ENCODE data around the gene IRF2BPL. TPM values are rescaled to one million over a fixed set of nuclear protein-coding genes. Genes with fewer than 3 reads are reported as not detected.

The IRF2BPL gene
- total and polyA plus RNA-seq, 4 donors = 9.3 to 52.4 (median 38.6) TPM

GRCh38 chr14:76985540-76986230 lies 42.8 kb downstream of the IRF2BPL start:
- Histone ChIP-seq H3K4me3 (no peak overlapping the region), H3K27me3 (ENCODE audit: control insufficient read depth in 3 of 3, insufficient read depth in 3 of 3, low read length in 2 of 3) (no peaks in the 10 kb centered on the region), H3K9ac (ENCODE audit: insufficient read depth in 1 of 2, low read length in 2 of 2) (no peak overlapping the region), H3K36me3 (ENCODE audit: control insufficient read depth in 4 of 4, insufficient read depth in 4 of 4, low read length in 4 of 4) (no peaks in the 10 kb centered on the region), H3K4me1 (ENCODE audit: control insufficient read depth in 5 of 5, insufficient read depth in 5 of 5, low read length in 5 of 5) (peaks cover 0 to 16% (median 7%) of the 10 kb centered on the region in 5 donors), H3K9me3 (ENCODE audit: control insufficient read depth in 4 of 4, insufficient read depth in 3 of 4, low read length in 3 of 4) (peaks cover 0 to 2% (median 0%) of the 10 kb centered on the region in 4 donors), H3K27ac (ENCODE audit: low read depth in 1 of 2, low read length in 1 of 2) (no peak overlapping the region)
- ATAC-seq (ENCODE audit: insufficient read depth, low FRiP score) (no peak), DNase-seq (peak in 1 of 3 donors; percentile 40)
- no peak for TF ChIP-seq CTCF (IDR thresholded peaks at IDR 0.05; ENCODE audit: control extremely low read depth, extremely low read depth)
- 91 to 92% methylated on average over 4 of the region's 4 CpGs for WGBS, 2 donors

GRCh38 chr14:76984787-76985375 lies 43.6 kb downstream of the IRF2BPL start:
- ATAC-seq (ENCODE audit: insufficient read depth, low FRiP score) (no peak), DNase-seq (peak; percentile 43 to 57 (median 56))
- Histone ChIP-seq H3K27ac (ENCODE audit: low read depth in 1 of 2, low read length in 1 of 2) (no peak overlapping the region), H3K27me3 (ENCODE audit: control insufficient read depth in 3 of 3, insufficient read depth in 3 of 3, low read length in 2 of 3) (no peaks in the 10 kb centered on the region), H3K4me3 (no peak overlapping the region), H3K4me1 (ENCODE audit: control insufficient read depth in 5 of 5, insufficient read depth in 5 of 5, low read length in 5 of 5) (peaks cover 0 to 16% (median 7%) of the 10 kb centered on the region in 5 donors), H3K9me3 (ENCODE audit: control insufficient read depth in 4 of 4, insufficient read depth in 3 of 4, low read length in 3 of 4) (peaks cover 0 to 2% (median 0%) of the 10 kb centered on the region in 4 donors), H3K9ac (ENCODE audit: insufficient read depth in 1 of 2, low read length in 2 of 2) (no peak overlapping the region), H3K36me3 (ENCODE audit: control insufficient read depth in 4 of 4, insufficient read depth in 4 of 4, low read length in 4 of 4) (no peaks in the 10 kb centered on the region)
- 70 to 77% methylated on average over 6 of the region's 6 CpGs for WGBS, 2 donors
- no peak for TF ChIP-seq CTCF (IDR thresholded peaks at IDR 0.05; ENCODE audit: control extremely low read depth, extremely low read depth)

GRCh38 chr14:76984297-76984696 lies 44.2 kb downstream of the IRF2BPL start:
- ATAC-seq (ENCODE audit: insufficient read depth, low FRiP score) = no peak

More at GRCh38 chr14:76984297-76984696, 44.2 kb downstream of the IRF2BPL start:
- Histone ChIP-seq H3K36me3 (ENCODE audit: control insufficient read depth in 4 of 4, insufficient read depth in 4 of 4, low read length in 4 of 4) (no peaks in the 10 kb centered on the region), H3K27me3 (ENCODE audit: control insufficient read depth in 3 of 3, insufficient read depth in 3 of 3, low read length in 2 of 3) (no peaks in the 10 kb centered on the region), H3K4me1 (ENCODE audit: control insufficient read depth in 5 of 5, insufficient read depth in 5 of 5, low read length in 5 of 5) (peaks cover 0 to 16% (median 7%) of the 10 kb centered on the region in 5 donors), H3K9me3 (ENCODE audit: control insufficient read depth in 4 of 4, insufficient read depth in 3 of 4, low read length in 3 of 4) (peaks cover 0 to 2% (median 0%) of the 10 kb centered on the region in 4 donors), H3K27ac (ENCODE audit: low read depth in 1 of 2, low read length in 1 of 2) (no peak overlapping the region), H3K9ac (ENCODE audit: insufficient read depth in 1 of 2, low read length in 2 of 2) (no peak overlapping the region), H3K4me3 (no peak overlapping the region)
- WGBS, 2 donors = 74 to 84% methylated on average over 4 of the region's 4 CpGs
- no peak for DNase-seq
- TF ChIP-seq CTCF (IDR thresholded peaks at IDR 0.05; ENCODE audit: control extremely low read depth, extremely low read depth) = no peak
